Hepatocyte (in vitro differentiated cells): ENCODE results near the gene STIM2.

Source experiments
- EZH2 ChIP-seq: fragments of 200-600 bp; sonication (generic); IDR thresholded peaks from 2 replicates; pipeline ENCODE4 v1.6.1; 2016; ENCODE audit warnings: antibody characterized with exemption, mild to moderate bottlenecking, borderline replicate concordance
- TF ChIP-seq, protein P1 (sequence below): fragments of 200-600 bp; sonication (generic); IDR thresholded peaks from 2 replicates; pipeline ENCODE4 v1.5.1; 2016; ENCODE audit warnings: antibody characterized with exemption, mild to moderate bottlenecking; ENCODE audit not compliant: poor library complexity

DNA sequence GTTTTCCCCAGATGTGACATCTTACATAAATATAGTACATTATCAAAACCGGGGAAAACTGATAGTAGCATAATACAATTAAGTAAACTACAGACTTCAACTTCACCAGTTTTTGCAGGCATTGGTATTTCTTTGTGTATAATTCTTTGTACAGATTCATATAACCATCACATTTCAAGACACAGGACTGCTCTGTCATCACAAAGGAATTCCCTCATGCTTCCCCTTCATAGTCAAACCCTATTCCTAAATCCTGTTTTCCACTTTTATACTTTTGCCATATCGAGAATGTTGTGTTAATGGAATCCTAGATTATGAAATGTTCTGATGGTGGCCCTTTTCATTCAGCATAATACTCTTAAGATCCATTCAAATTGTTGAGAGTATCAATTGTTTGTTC lies 36.0 kb downstream of the STIM2 start:
- TF ChIP-seq EZH2 = no peak
- TF ChIP-seq, protein P1, sequence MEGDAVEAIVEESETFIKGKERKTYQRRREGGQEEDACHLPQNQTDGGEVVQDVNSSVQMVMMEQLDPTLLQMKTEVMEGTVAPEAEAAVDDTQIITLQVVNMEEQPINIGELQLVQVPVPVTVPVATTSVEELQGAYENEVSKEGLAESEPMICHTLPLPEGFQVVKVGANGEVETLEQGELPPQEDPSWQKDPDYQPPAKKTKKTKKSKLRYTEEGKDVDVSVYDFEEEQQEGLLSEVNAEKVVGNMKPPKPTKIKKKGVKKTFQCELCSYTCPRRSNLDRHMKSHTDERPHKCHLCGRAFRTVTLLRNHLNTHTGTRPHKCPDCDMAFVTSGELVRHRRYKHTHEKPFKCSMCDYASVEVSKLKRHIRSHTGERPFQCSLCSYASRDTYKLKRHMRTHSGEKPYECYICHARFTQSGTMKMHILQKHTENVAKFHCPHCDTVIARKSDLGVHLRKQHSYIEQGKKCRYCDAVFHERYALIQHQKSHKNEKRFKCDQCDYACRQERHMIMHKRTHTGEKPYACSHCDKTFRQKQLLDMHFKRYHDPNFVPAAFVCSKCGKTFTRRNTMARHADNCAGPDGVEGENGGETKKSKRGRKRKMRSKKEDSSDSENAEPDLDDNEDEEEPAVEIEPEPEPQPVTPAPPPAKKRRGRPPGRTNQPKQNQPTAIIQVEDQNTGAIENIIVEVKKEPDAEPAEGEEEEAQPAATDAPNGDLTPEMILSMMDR = no peak
